DOHH2 (cell line): Measurements from ENCODE around the gene HCN2.

Experiments used
- H3F3A ChIP-seq: fragments of 200-600 bp; sonication (generic), shearing (Covaris generic); 2 replicates; pipeline ENCODE4 v1.6.0; 2016; ENCODE audit warnings: antibody characterized with exemption, mild to moderate bottlenecking; ENCODE audit not compliant: control insufficient read depth, insufficient read depth
- H3K27ac ChIP-seq: fragments of 200-600 bp; sonication (generic); 2 replicates; pipeline ENCODE4 v1.5.1; 2014; ENCODE audit warnings: low read depth, mild to moderate bottlenecking, low read length, moderate library complexity
- H3K27me3 ChIP-seq: fragments of 200-600 bp; sonication (generic); 2 replicates; pipeline ENCODE4 v1.6.1; 2014; ENCODE audit warnings: mild to moderate bottlenecking, low read length, mixed read lengths; ENCODE audit not compliant: control insufficient read depth
- H3K36me3 ChIP-seq: fragments of 200-600 bp; sonication (generic); 2 replicates; pipeline ENCODE4 v1.6.1; 2014; ENCODE audit warnings: mild to moderate bottlenecking, low read length, moderate library complexity, mixed read lengths; ENCODE audit not compliant: control insufficient read depth
- H3K4me1 ChIP-seq: fragments of 200-600 bp; sonication (generic); 2 replicates; pipeline ENCODE4 v1.6.1; 2014; ENCODE audit warnings: mild to moderate bottlenecking, low read length, mixed read lengths; ENCODE audit not compliant: control insufficient read depth
- H3K4me2 ChIP-seq: fragments of 200-600 bp; sonication (generic); 2 replicates; pipeline ENCODE4 v1.6.0; 2014; ENCODE audit warnings: mild to moderate bottlenecking, low read length, moderate library complexity
- H3K4me3 ChIP-seq: fragments of 200-600 bp; sonication (generic); 2 replicates; pipeline ENCODE4 v1.5.1; 2014; ENCODE audit warnings: mild to moderate bottlenecking, low read length, mixed read lengths
- H3K79me2 ChIP-seq: fragments of 200-600 bp; sonication (generic); 2 replicates; pipeline ENCODE4 v1.6.1; 2014; ENCODE audit warnings: mild to moderate bottlenecking, low read length, mixed read lengths; ENCODE audit not compliant: control insufficient read depth
- H3K9me2 ChIP-seq: fragments of 200-600 bp; sonication (generic); replicated peaks from 2 replicates; pipeline ENCODE4 v1.6.1; 2014; ENCODE audit warnings: mild to moderate bottlenecking, low read length, mixed read lengths; ENCODE audit not compliant: control insufficient read depth
- H3K9me3 ChIP-seq: fragments of 200-600 bp; sonication (generic); 2 replicates; pipeline ENCODE4 v1.6.1; 2014; ENCODE audit warnings: antibody characterized with exemption, low read length, mixed read lengths; ENCODE audit not compliant: control insufficient read depth, insufficient read depth
- H4K20me1 ChIP-seq: fragments of 200-600 bp; sonication (generic); 2 replicates; pipeline ENCODE4 v1.6.0; 2014; ENCODE audit warnings: low read depth, mild to moderate bottlenecking, antibody characterized with exemption, low read length, moderate library complexity; ENCODE audit not compliant: control insufficient read depth, insufficient read depth
- CTCF ChIP-seq: fragments of 200-600 bp; sonication (generic); IDR thresholded peaks from one replicate; pipeline ENCODE4 v1.5.1; 2014; ENCODE audit warnings: antibody characterized with exemption, mild to moderate bottlenecking, low read depth, low read length; ENCODE audit not compliant: poor library complexity, severe bottlenecking
- EZH2phosphoT487 ChIP-seq: fragments of 200-600 bp; sonication (generic); IDR thresholded peaks from 2 replicates; pipeline ENCODE4 v1.6.1; 2017; ENCODE audit warnings: borderline replicate concordance, mild to moderate bottlenecking, antibody characterized with exemption, low read length, moderate library complexity, mixed read lengths

Gene HCN2

GRCh38 chr19:646779-647565 is 57.3 kb downstream of the HCN2 start:
- Histone ChIP-seq H3K27me3 (no peaks in the 10 kb centered on the region), H4K20me1 (no peaks in the 10 kb centered on the region; the same call in 1 of the 2 replicates), H3K4me1 (no peaks in the 10 kb centered on the region), H3K4me2 (no peak overlapping the region), H3K27ac (no peak overlapping the region), H3K9me3 (no peaks in the 10 kb centered on the region), H3K36me3 (peaks cover 63% of the 10 kb centered on the region), H3F3A (no peaks in the 10 kb centered on the region), H3K4me3 (no peak overlapping the region), H3K79me2 (peaks cover 11% of the 10 kb centered on the region), H3K9me2 (no peaks in the 10 kb centered on the region)
- no peak for TF ChIP-seq EZH2phosphoT487
- no peak for TF ChIP-seq CTCF

- Histone ChIP-seq H3K27ac (no peak overlapping the region), H3K4me3 (no peak overlapping the region), H3K9me2 (no peaks in the 10 kb centered on the region), H3K9me3 (no peaks in the 10 kb centered on the region), H3K79me2 (peaks cover 18% of the 10 kb centered on the region), H3K4me2 (no peak overlapping the region), H4K20me1 (peaks cover 7% of the 10 kb centered on the region), H3K27me3 (no peaks in the 10 kb centered on the region), H3K4me1 (no peaks in the 10 kb centered on the region), H3F3A (no peaks in the 10 kb centered on the region), H3K36me3 (peaks cover 71% of the 10 kb centered on the region)
- no peak for TF ChIP-seq CTCF
- no peak for TF ChIP-seq EZH2phosphoT487
These were observed 58.0 kb downstream of the HCN2 start for GRCh38 chr19:647566-648284.

GRCh38 chr19:648305-648704 is 58.6 kb downstream of the HCN2 start:
- H3K4me1 ChIP-seq, result no peaks in the 10 kb centered on the region
- H3K27me3 ChIP-seq, result no peaks in the 10 kb centered on the region
- peaks cover 11% of the 10 kb centered on the region for H4K20me1 ChIP-seq
- no peaks in the 10 kb centered on the region for H3K9me3 ChIP-seq
- H3K9me2 ChIP-seq, result no peaks in the 10 kb centered on the region
- H3K27ac ChIP-seq, result no peak overlapping the region
- peaks cover 77% of the 10 kb centered on the region for H3K36me3 ChIP-seq
- no peaks in the 10 kb centered on the region for H3F3A ChIP-seq
- TF ChIP-seq CTCF (no peak), EZH2phosphoT487 (no peak)
- H3K4me3 ChIP-seq, result no peak overlapping the region
- H3K79me2 ChIP-seq, result peaks cover 24% of the 10 kb centered on the region
- H3K4me2 ChIP-seq, result no peak overlapping the region
